GM19467 (cell line): ENCODE data around the gene CERS6.

Experiments used
- ATAC-seq: cut with Tn5 transposase; IDR thresholded peaks from one replicate; pipeline ENCODE4 v1.9.1; 2021; ENCODE audit warnings: mild to moderate bottlenecking, moderate library complexity; ENCODE audit not compliant: unreplicated experiment

Gene CERS6

GRCh38 chr2:168528469-168528868 is 72.4 kb downstream of the CERS6 start:
- no peak for ATAC-seq

- ATAC-seq, result no peak
These were observed 73.2 kb downstream of the CERS6 start for GRCh38 chr2:168529054-168529833.

GRCh38 chr2:168529900-168530561 is 74.0 kb downstream of the CERS6 start:
- ATAC-seq, result no peak

GRCh38 chr2:168530982-168531622 is 75.0 kb downstream of the CERS6 start:
- no peak for ATAC-seq

GRCh38 chr2:168534926-168535325 is 78.9 kb downstream of the CERS6 start:
- ATAC-seq, result no peak

- no peak for ATAC-seq
These were observed 80.9 kb downstream of the CERS6 start for GRCh38 chr2:168536925-168537466.

- no peak for ATAC-seq
These were observed 82.1 kb downstream of the CERS6 start for GRCh38 chr2:168538133-168538532.

GRCh38 chr2:168538534-168538933 is 82.5 kb downstream of the CERS6 start:
- no peak for ATAC-seq

GRCh38 chr2:168539945-168540344 is 83.9 kb downstream of the CERS6 start:
- ATAC-seq, result no peak

- ATAC-seq, result no peak
These were observed 85.8 kb downstream of the CERS6 start for GRCh38 chr2:168541858-168542257.

- ATAC-seq, result no peak
These were observed 87.0 kb downstream of the CERS6 start for GRCh38 chr2:168543037-168543436.

GRCh38 chr2:168543935-168544334 is 87.9 kb downstream of the CERS6 start:
- ATAC-seq, result no peak

GRCh38 chr2:168545439-168546082 is 89.5 kb downstream of the CERS6 start:
- ATAC-seq, result no peak

- ATAC-seq, result no peak
These were observed 94.6 kb downstream of the CERS6 start for GRCh38 chr2:168550670-168551069.

- peak; percentile 87 for ATAC-seq
These were observed 96.4 kb downstream of the CERS6 start for GRCh38 chr2:168552450-168552856.

- ATAC-seq, result no peak
These were observed 99.2 kb downstream of the CERS6 start for GRCh38 chr2:168555283-168555682.

- no peak for ATAC-seq
These were observed 103.1 kb downstream of the CERS6 start for GRCh38 chr2:168559187-168559586.

- no peak for ATAC-seq
These were observed 104.9 kb downstream of the CERS6 start for GRCh38 chr2:168560817-168561499.

GRCh38 chr2:168561991-168562390 is 105.9 kb downstream of the CERS6 start:
- ATAC-seq, result no peak

GRCh38 chr2:168562971-168563370 is 106.9 kb downstream of the CERS6 start:
- ATAC-seq, result no peak

GRCh38 chr2:168564641-168565040 is 108.6 kb downstream of the CERS6 start:
- ATAC-seq, result no peak
